ENCODE measurements around the gene DNAJC16. TPM values are rescaled to one million over a fixed set of nuclear protein-coding genes. Genes with fewer than 3 reads are reported as not detected.

The DNAJC16 gene
- total and polyA plus RNA-seq, 2 donors (not counting 1 experiment from before 2014, with no cell fraction given) = 18.8 to 18.9 TPM

- Histone ChIP-seq H4K20me1 (ENCODE audit: control insufficient read depth, extremely low read depth, insufficient read depth, low read length) (no peaks in the 10 kb centered on the region), H3K36me3 (ENCODE audit: control insufficient read depth, insufficient read depth, low read length) (peaks cover 8% of the 10 kb centered on the region), H3K4me1 (ENCODE audit: control insufficient read depth, extremely low read depth, insufficient read depth, low read length) (no peaks in the 10 kb centered on the region), H3K27me3 (ENCODE audit: control insufficient read depth, insufficient read depth, low read length) (no peaks in the 10 kb centered on the region), H3K79me2 (ENCODE audit: control insufficient read depth, insufficient read depth, low read length) (no peaks in the 10 kb centered on the region), H3K9ac (ENCODE audit: insufficient read depth, low read length) (no peak overlapping the region), H3K27ac (ENCODE audit: insufficient read depth, low read length) (no peak overlapping the region), H3K4me3 (replicated peaks in 1 of 4; ENCODE audit: control extremely low read depth in 1 of 4, insufficient read depth in 1 of 4, low read depth in 3 of 4, low read length in 4 of 4) (no peak overlapping the region), H3K9me3 (ENCODE audit: control insufficient read depth, insufficient read depth, low read depth, low read length) (no peaks in the 10 kb centered on the region), H2AFZ (ENCODE audit: low read length) (no peak overlapping the region), H3K4me2 (ENCODE audit: extremely low read depth, insufficient read depth, low read length) (no peak overlapping the region)
- DNase-seq (ENCODE audit: low read depth in 2 of 2) = no peak
- TF ChIP-seq CTCF (conservative IDR thresholded peaks at IDR 0.05 in 1 of 2, IDR thresholded peaks at IDR 0.05 in 1 of 2; ENCODE audit: low read depth in 1 of 2, low read length in 2 of 2) = no peak
- no peak for TF ChIP-seq EZH2 (IDR thresholded peaks at IDR 0.05; ENCODE audit: low read length, missing control alignments)
These were observed 16.6 kb downstream of the DNAJC16 start for GRCh38 chr1:15543251-15543588.

DNA sequence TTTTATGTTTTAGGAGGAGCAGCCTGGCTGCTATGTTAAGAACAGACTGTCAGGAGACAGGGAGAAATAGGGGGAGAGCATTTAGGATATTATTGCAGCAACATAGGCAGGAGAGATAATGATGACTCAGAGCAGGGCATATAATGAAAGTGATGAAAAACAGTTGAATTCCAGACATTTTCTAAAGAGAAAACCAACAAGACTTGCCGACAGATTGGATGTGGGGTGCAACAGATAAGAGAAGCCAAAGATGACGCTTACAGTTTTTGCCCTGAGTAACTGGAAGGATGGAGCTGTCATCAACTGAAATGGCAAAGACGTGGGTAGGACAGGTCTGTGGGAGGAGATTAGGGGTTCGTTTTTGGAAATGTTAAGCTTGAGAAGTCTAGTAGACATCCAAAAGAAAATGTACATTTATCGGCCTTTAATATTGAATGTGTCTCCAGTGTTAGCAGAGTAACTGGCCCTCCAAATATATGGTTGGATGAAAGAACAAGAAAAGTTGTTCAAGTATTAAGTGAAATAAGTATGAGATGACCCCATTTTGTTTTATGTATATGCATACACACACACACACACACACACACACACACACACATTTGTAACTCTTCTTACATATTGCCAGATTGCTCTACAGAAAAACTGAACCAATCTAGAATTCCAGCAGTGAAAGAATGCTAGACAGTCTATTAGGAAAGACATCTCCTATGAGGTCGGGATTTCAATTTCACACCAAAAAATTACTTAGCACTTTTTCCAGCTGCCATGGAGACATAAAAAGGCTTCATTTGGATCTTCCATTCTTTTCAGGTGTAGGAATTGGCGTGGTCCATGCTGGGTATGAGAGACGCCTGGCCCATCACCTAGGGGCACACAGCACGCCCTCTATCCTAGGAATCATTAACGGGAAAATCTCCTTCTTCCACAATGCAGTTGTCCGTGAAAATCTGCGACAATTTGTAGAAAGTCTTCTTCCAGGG lies 17.2 kb downstream of the DNAJC16 start:
- peaks cover 6% of the 10 kb centered on the region for H3K36me3 ChIP-seq (ENCODE audit: control insufficient read depth, insufficient read depth, low read length)
- H3K9me3 ChIP-seq (ENCODE audit: control insufficient read depth, insufficient read depth, low read depth, low read length) = no peaks in the 10 kb centered on the region
- H2AFZ ChIP-seq (ENCODE audit: low read length) = no peak overlapping the region
- no peaks in the 10 kb centered on the region for H4K20me1 ChIP-seq (ENCODE audit: control insufficient read depth, extremely low read depth, insufficient read depth, low read length)
- no peaks in the 10 kb centered on the region for H3K4me1 ChIP-seq (ENCODE audit: control insufficient read depth, extremely low read depth, insufficient read depth, low read length)
- H3K4me3 ChIP-seq (replicated peaks in 1 of 4; ENCODE audit: control extremely low read depth in 1 of 4, insufficient read depth in 1 of 4, low read depth in 3 of 4, low read length in 4 of 4) = no peak overlapping the region
- no peak overlapping the region for H3K9ac ChIP-seq (ENCODE audit: insufficient read depth, low read length)
- no peak overlapping the region for H3K4me2 ChIP-seq (ENCODE audit: extremely low read depth, insufficient read depth, low read length)
- no peaks in the 10 kb centered on the region for H3K27me3 ChIP-seq (ENCODE audit: control insufficient read depth, insufficient read depth, low read length)
- peak; percentile 8 to 87 for DNase-seq (ENCODE audit: low read depth in 2 of 2)
- no peaks in the 10 kb centered on the region for H3K79me2 ChIP-seq (ENCODE audit: control insufficient read depth, insufficient read depth, low read length)
- no peak for TF ChIP-seq CTCF (conservative IDR thresholded peaks at IDR 0.05 in 1 of 2, IDR thresholded peaks at IDR 0.05 in 1 of 2; ENCODE audit: low read depth in 1 of 2, low read length in 2 of 2)
- no peak for TF ChIP-seq EZH2 (IDR thresholded peaks at IDR 0.05; ENCODE audit: low read length, missing control alignments)
- H3K27ac ChIP-seq (ENCODE audit: insufficient read depth, low read length) = no peak overlapping the region

DNA sequence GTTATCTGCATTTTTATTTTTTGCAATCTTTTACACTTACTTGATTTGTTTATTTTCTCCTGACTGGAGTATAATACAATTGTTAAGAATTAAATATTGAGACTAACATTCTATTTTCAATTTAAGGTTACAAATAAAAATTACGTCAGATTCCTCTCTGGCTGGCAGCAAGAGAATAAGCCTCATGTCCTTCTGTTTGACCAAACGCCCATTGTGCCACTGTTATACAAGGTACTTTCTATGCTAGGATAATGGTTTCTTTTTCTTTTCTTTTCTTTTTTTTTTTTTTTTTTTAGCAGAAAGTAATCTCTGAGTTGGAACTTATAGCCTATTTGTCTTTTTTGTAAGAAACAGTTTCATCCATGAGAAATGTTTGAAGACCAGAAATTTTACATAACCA lies 20.0 kb downstream of the DNAJC16 start:
- H4K20me1 ChIP-seq (ENCODE audit: control insufficient read depth, extremely low read depth, insufficient read depth, low read length) = no peaks in the 10 kb centered on the region
- H3K36me3 ChIP-seq (ENCODE audit: control insufficient read depth, insufficient read depth, low read length) = peaks cover 5% of the 10 kb centered on the region
- no peak overlapping the region for H3K9ac ChIP-seq (ENCODE audit: insufficient read depth, low read length)
- H3K4me1 ChIP-seq (ENCODE audit: control insufficient read depth, extremely low read depth, insufficient read depth, low read length) = no peaks in the 10 kb centered on the region
- H3K4me3 ChIP-seq (replicated peaks in 1 of 4; ENCODE audit: control extremely low read depth in 1 of 4, insufficient read depth in 1 of 4, low read depth in 3 of 4, low read length in 4 of 4) = no peak overlapping the region
- no peak for TF ChIP-seq EZH2 (IDR thresholded peaks at IDR 0.05; ENCODE audit: low read length, missing control alignments)
- H3K27me3 ChIP-seq (ENCODE audit: control insufficient read depth, insufficient read depth, low read length) = no peaks in the 10 kb centered on the region
- no peak overlapping the region for H2AFZ ChIP-seq (ENCODE audit: low read length)
- DNase-seq (ENCODE audit: low read depth in 2 of 2) = no peak
- H3K9me3 ChIP-seq (ENCODE audit: control insufficient read depth, insufficient read depth, low read depth, low read length) = no peaks in the 10 kb centered on the region
- H3K27ac ChIP-seq (ENCODE audit: insufficient read depth, low read length) = no peak overlapping the region
- no peak overlapping the region for H3K4me2 ChIP-seq (ENCODE audit: extremely low read depth, insufficient read depth, low read length)
- H3K79me2 ChIP-seq (ENCODE audit: control insufficient read depth, insufficient read depth, low read length) = no peaks in the 10 kb centered on the region
